SK-N-SH treated with all-trans-retinoic acid at 6 μM for 48 hours (cell line): ENCODE results near the gene COMMD9.
A peak's percentile ranks its signal among the peaks of the same experiment; 100 is the strongest.

ENCODE experiments used
- ATAC-seq: fragments of 200-7000 bp; cut with Tn5 transposase; 3 replicates; pipeline ENCODE4 v1.9.1; 2020; ENCODE audit warnings: mild to moderate bottlenecking, moderate library complexity
- BACH2 ChIP-seq: fragments of 250-450 bp; sonication (Bioruptor Pico); IDR thresholded peaks from 2 replicates; pipeline ENCODE4 v1.9.0; 2021; ENCODE audit warnings: mild to moderate bottlenecking, borderline replicate concordance
- CREB5 ChIP-seq: fragments of 250-450 bp; sonication (Bioruptor Pico); IDR thresholded peaks from 2 replicates; pipeline ENCODE4 v1.5.1; 2020; ENCODE audit warnings: low read depth, mild to moderate bottlenecking, moderate library complexity
- CSDC2 ChIP-seq: fragments of 250-450 bp; sonication (Bioruptor Pico); IDR thresholded peaks from 2 replicates; pipeline ENCODE4 v1.5.0; 2020; ENCODE audit warnings: mild to moderate bottlenecking, moderate library complexity
- CSRNP3 ChIP-seq: fragments of 250-450 bp; sonication (Bioruptor Pico); IDR thresholded peaks from 2 replicates; pipeline ENCODE4 v1.5.1; 2021; ENCODE audit warnings: mild to moderate bottlenecking, moderate library complexity
- ESRRG ChIP-seq: fragments of 250-450 bp; sonication (Bioruptor Pico); IDR thresholded peaks from 2 replicates; pipeline ENCODE4 v1.6.1; 2021; ENCODE audit warnings: mild to moderate bottlenecking
- GLIS3 ChIP-seq: fragments of 250-450 bp; sonication (Bioruptor Pico); IDR thresholded peaks from 2 replicates; pipeline ENCODE4 v1.5.0; 2020; ENCODE audit warnings: mild to moderate bottlenecking, moderate library complexity
- ISL1 ChIP-seq: fragments of 250-450 bp; sonication (Bioruptor Pico); IDR thresholded peaks from 2 replicates; pipeline ENCODE4 v2.1.2; 2022; ENCODE audit warnings: mild to moderate bottlenecking, moderate library complexity
- PPARA ChIP-seq: fragments of 250-450 bp; sonication (Bioruptor Pico); IDR thresholded peaks from 2 replicates; pipeline ENCODE4 v1.5.0; 2020; ENCODE audit warnings: mild to moderate bottlenecking, borderline replicate concordance
- RARB ChIP-seq: fragments of 250-450 bp; sonication (Bioruptor Pico); IDR thresholded peaks from 2 replicates; pipeline ENCODE4 v1.8.0; 2021; ENCODE audit warnings: mild to moderate bottlenecking, moderate library complexity
- TCF4 ChIP-seq: fragments of 250-450 bp; sonication (Bioruptor Pico); IDR thresholded peaks from 2 replicates; pipeline ENCODE4 v1.8.0; 2021; ENCODE audit warnings: mild to moderate bottlenecking, moderate library complexity, borderline replicate concordance
- TOX ChIP-seq: fragments of 250-450 bp; sonication (Bioruptor Pico); IDR thresholded peaks from 2 replicates; pipeline ENCODE4 v1.8.0; 2021; ENCODE audit warnings: mild to moderate bottlenecking, moderate library complexity, borderline replicate concordance
- ZC3H10 ChIP-seq: fragments of 250-450 bp; sonication (Bioruptor Pico); IDR thresholded peaks from 2 replicates; pipeline ENCODE4 v1.5.1; 2021; ENCODE audit warnings: mild to moderate bottlenecking, moderate library complexity
- ZFP3 ChIP-seq: fragments of 250-450 bp; sonication (Bioruptor Pico); IDR thresholded peaks from 2 replicates; pipeline ENCODE4 v1.5.0; 2020; ENCODE audit warnings: mild to moderate bottlenecking, moderate library complexity
- ZFP30 ChIP-seq: fragments of 450-650 bp; formaldehyde crosslinking; IDR thresholded peaks from 2 replicates; pipeline ENCODE4 v1.5.0; 2022; ENCODE audit warnings: mild to moderate bottlenecking, moderate library complexity
- ZNF565 ChIP-seq: fragments of 450-650 bp; formaldehyde crosslinking; conservative IDR thresholded peaks from 2 replicates; pipeline ENCODE4 v1.5.0; 2020; ENCODE audit warnings: low read depth, mild to moderate bottlenecking, moderate library complexity
- ZNF70 ChIP-seq: fragments of 450-650 bp; formaldehyde crosslinking; IDR thresholded peaks from 2 replicates; pipeline ENCODE4 v1.5.0; 2020; ENCODE audit warnings: mild to moderate bottlenecking, moderate library complexity
- TF ChIP-seq, protein P1 (sequence below): fragments of 250-450 bp; sonication (Bioruptor Pico); IDR thresholded peaks from 2 replicates; pipeline ENCODE4 v1.8.0; 2020; ENCODE audit warnings: mild to moderate bottlenecking, moderate library complexity, borderline replicate concordance
- TF ChIP-seq, protein P2 (sequence below): fragments of 250-450 bp; sonication (Bioruptor Pico); IDR thresholded peaks from 2 replicates; pipeline ENCODE4 v1.5.0; 2020; ENCODE audit warnings: mild to moderate bottlenecking, moderate library complexity

COMMD9 gene

GRCh38 chr11:36281850-36282249 is 7.4 kb downstream of the COMMD9 start:
- ATAC-seq: no peak
- TF ChIP-seq BACH2 (CRISPR knock-in tag) (no peak), ZNF70 (CRISPR knock-in tag) (no peak), CSRNP3 (CRISPR knock-in tag) (no peak), TOX (CRISPR knock-in tag) (no peak), ISL1 (CRISPR knock-in tag) (no peak), ZFP30 (peak; percentile 85)
- TF ChIP-seq, all 23 proteins: peak for 1

- ATAC-seq: no peak
Measured at GRCh38 chr11:36280531-36280930, 8.7 kb downstream of the COMMD9 start.

DNA sequence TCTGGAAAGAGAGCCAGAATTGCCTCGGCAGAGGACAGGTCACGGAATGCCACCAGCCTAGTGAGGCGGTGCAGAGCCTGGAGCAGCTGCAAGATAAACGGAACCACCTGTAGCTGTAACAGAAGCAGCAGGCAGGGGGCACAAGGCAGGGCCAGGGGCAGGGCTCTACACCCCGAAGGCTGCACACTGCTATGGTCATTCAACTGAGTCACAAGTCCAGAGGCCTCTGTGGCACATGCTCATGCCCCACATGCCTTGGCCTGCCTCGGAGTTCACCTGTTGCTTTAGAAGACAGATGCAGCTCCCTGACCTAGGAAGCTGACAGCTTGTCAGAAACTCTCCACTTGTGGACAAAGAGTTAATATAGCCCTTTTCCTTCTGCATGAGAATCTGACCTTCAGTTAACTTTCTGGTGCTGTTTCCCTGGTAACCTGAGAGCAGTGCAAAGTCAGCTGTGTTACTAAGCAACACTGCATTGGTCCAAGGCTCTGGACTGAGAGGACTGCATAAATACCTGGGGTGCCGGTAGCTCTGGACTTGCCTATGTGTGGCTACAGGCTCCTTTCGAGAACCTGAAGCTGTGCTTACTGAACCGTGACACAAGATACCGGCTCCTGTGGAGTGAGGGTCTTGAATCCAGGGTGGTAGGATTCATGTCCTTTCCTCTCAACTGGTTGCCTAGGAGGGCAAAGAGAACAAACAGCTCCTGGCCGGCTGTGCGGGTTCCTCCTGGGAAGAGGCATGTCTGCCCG is 10.5 kb downstream of the COMMD9 start:
- TF ChIP-seq, protein P1, sequence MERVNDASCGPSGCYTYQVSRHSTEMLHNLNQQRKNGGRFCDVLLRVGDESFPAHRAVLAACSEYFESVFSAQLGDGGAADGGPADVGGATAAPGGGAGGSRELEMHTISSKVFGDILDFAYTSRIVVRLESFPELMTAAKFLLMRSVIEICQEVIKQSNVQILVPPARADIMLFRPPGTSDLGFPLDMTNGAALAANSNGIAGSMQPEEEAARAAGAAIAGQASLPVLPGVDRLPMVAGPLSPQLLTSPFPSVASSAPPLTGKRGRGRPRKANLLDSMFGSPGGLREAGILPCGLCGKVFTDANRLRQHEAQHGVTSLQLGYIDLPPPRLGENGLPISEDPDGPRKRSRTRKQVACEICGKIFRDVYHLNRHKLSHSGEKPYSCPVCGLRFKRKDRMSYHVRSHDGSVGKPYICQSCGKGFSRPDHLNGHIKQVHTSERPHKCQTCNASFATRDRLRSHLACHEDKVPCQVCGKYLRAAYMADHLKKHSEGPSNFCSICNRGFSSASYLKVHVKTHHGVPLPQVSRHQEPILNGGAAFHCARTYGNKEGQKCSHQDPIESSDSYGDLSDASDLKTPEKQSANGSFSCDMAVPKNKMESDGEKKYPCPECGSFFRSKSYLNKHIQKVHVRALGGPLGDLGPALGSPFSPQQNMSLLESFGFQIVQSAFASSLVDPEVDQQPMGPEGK: no peak
- TF ChIP-seq ZC3H10 (CRISPR knock-in tag) (no peak), TCF4 (no peak), CSRNP3 (CRISPR knock-in tag) (no peak), CREB5 (CRISPR knock-in tag) (no peak), CSDC2 (CRISPR knock-in tag) (no peak), GLIS3 (no peak), PPARA (CRISPR knock-in tag) (no peak), TOX (CRISPR knock-in tag) (no peak), ZFP30 (no peak), ESRRG (no peak), ISL1 (CRISPR knock-in tag) (no peak)
- TF ChIP-seq, protein P2, sequence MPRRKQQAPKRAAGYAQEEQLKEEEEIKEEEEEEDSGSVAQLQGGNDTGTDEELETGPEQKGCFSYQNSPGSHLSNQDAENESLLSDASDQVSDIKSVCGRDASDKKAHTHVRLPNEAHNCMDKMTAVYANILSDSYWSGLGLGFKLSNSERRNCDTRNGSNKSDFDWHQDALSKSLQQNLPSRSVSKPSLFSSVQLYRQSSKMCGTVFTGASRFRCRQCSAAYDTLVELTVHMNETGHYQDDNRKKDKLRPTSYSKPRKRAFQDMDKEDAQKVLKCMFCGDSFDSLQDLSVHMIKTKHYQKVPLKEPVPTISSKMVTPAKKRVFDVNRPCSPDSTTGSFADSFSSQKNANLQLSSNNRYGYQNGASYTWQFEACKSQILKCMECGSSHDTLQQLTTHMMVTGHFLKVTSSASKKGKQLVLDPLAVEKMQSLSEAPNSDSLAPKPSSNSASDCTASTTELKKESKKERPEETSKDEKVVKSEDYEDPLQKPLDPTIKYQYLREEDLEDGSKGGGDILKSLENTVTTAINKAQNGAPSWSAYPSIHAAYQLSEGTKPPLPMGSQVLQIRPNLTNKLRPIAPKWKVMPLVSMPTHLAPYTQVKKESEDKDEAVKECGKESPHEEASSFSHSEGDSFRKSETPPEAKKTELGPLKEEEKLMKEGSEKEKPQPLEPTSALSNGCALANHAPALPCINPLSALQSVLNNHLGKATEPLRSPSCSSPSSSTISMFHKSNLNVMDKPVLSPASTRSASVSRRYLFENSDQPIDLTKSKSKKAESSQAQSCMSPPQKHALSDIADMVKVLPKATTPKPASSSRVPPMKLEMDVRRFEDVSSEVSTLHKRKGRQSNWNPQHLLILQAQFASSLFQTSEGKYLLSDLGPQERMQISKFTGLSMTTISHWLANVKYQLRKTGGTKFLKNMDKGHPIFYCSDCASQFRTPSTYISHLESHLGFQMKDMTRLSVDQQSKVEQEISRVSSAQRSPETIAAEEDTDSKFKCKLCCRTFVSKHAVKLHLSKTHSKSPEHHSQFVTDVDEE: no peak
- peak; percentile 37; the same call in 2 of the 3 replicates for ATAC-seq

More at GRCh38 chr11:36280531-36280930, 8.7 kb downstream of the COMMD9 start:
- TF ChIP-seq ESRRG (no peak), ZNF565 (CRISPR knock-in tag) (no peak), RARB (CRISPR knock-in tag) (no peak), ZFP30 (no peak), ZFP3 (CRISPR knock-in tag) (no peak)
- TF ChIP-seq, all 23 proteins: peak for 0

GRCh38 chr11:36274414-36274813 is 14.8 kb downstream of the COMMD9 start:
- ATAC-seq: no peak
- TF ChIP-seq TOX (CRISPR knock-in tag) (no peak), ZC3H10 (CRISPR knock-in tag) (no peak), RARB (CRISPR knock-in tag) (no peak), ESRRG (no peak)
- TF ChIP-seq, all 23 proteins: peak for 0
